Measurements from ENCODE around the gene AFG1L.
"Not testable (repeated sequence)": the region's sequence is repeated elsewhere in the genome, so short reads cannot be mapped to it uniquely, and the experiment has no call there.

The AFG1L gene

DNA sequence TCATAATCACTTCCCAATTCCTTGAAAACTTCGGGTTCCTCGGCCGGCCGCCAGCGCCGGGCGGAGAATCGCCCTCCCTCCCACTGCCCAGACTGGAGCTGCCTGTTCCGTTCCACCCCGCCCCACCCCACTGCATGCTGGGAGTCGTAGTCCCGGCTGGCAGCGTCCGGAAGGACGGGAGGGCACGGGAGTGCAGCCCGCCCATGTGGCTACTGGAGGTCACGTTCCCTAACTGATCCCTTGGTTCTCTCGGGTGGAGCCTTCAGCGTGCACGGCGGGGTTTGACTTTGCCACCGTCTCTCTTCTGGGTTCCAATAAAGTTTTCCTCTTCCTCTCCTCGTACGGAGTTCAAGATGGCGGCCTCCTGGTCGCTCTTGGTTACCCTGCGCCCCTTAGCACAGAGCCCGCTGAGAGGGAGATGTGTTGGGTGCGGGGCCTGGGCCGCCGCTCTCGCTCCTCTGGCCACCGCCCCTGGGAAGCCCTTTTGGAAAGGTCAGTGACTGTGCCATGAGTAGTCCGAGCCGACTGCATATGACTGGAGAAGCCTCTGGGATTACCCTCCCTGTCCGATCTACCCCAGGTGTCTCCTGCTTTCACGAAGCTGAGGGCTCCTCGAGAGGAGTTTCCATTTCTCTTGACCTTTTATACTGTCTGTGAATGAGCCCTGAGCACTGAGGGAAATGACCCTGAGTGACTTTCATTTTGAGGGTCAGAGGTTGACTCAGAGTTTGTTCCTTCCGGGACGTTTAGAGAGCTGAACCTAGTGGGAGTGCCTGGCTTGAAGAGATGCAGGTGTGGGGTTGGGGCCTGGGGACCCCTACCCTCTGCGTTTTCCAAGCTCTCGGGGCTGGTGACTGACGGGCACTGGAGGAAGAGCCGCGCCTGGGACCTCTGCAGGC is at the start of gene AFG1L:
Gene AFG1L (plus strand): TSS at position 328 of the 899 bp plus-strand sequence. CDS start 26 bp downstream, at position 354.
- peak; percentile 70 for DNase-seq (ENCODE audit: low read depth, low spot score)

GRCh38 chr6:108245095-108245494 is 49.8 kb upstream of the AFG1L start:
- DNase-seq (ENCODE audit: low read depth, low spot score) = not testable (repeated sequence)

- no peak for DNase-seq (ENCODE audit: low read depth, low spot score)
Observed at GRCh38 chr6:108247965-108248536, 46.8 kb upstream of the AFG1L start.

DNA sequence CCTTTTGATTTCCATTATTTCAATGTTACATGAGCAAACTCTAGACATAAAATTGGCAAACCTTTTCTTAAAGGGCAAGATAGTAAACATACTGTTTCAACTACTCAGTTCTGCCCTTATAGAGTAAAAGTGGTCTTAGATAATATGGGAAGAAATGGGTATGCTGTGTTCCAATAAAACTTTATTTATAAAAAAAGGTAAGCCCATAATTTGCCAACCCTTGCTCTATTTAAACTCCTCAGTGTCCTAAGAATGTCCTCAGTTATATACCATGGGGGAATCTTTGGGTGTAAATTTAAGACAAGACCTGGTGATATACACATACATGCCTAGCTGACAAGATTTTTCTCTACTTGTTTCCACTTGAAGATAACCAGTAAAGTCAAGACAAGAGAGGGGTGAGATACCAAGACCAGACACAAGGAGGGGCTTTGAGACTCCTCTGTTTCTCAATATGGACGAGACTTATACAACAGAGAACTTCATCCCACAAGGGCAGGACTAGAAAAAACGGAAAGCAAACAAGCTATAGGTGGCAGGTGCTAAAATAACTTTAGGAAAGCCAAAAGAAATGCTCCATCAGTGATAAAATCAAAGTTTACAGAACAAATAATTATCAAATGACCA is 44.5 kb upstream of the AFG1L start:
- DNase-seq (ENCODE audit: low read depth, low spot score) = no peak

DNA sequence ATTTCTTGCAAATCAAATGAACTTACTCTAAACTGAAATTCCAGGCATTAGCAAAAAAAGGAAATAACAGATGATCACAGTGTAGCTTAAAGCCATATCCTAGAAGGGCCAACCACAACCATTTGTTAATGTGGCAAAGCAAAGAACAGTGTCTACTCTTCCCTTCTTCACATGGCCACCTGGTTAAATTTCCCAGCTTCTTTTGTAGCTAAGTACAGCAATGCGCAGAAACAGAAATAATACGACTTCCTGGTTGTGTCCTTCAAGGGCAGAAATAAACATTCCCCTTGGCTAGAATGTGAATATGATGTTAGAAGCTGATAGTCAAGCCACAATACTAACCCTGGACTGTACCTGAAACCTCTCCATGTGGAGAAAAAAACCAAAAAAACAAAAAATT is 43.6 kb upstream of the AFG1L start:
- DNase-seq (ENCODE audit: low read depth, low spot score) = no peak

DNA sequence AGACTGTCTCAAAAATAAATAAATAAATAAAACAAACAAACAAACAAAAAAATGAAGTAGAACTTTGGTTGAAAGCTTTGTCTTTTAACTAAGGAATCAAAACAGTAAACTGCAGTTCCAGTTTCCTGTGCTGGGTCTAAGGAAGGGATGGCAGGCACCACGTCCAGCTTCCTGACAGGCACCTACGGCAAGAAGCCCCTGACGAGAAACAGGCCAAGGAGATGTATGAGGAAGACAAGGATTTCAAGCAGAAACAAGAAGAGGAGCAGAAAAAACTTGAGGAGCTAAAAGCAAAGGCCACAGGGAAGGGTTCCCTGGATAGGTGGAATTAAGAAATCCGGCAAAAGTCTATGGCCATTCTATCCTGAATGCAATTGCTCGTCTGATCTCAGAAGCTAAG is 42.8 kb upstream of the AFG1L start:
- DNase-seq (ENCODE audit: low read depth, low spot score) = no peak

DNA sequence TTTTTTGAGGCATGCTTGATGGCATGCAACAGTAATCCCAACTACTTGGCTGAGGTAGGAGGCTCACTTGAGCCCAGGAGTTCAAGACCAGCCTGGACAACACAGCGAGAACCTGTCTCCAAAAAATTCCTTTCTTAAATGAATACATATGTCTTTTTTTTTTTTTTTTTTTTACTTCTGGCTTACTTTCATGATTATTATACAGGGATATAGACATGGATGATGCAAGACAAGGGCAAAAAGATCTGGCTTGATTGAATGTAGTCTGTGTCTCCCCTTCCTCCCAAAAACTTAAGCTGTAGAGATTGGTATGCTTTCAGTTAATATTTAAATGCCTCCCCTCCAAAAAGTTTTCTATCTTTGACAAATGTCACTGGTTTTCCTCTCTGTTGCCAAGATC is 41.6 kb upstream of the AFG1L start:
- no peak for DNase-seq (ENCODE audit: low read depth, low spot score)

GRCh38 chr6:108254433-108255410 is 40.1 kb upstream of the AFG1L start:
- no peak for DNase-seq (ENCODE audit: low read depth, low spot score)

- DNase-seq (ENCODE audit: low read depth, low spot score) = no peak
Observed at GRCh38 chr6:108260126-108260808, 34.6 kb upstream of the AFG1L start.

GRCh38 chr6:108260809-108261569 is 33.9 kb upstream of the AFG1L start, which contains the start of gene SNX3:
Gene SNX3, minus strand, starts transcription at chr6:108261040. Its CDS starts 119 bp downstream, at chr6:108260921.
- peak; percentile 78 for DNase-seq (ENCODE audit: low read depth, low spot score)

GRCh38 chr6:108263371-108263770 is 31.5 kb upstream of the AFG1L start:
- no peak for DNase-seq (ENCODE audit: low read depth, low spot score)

GRCh38 chr6:108268845-108269244 is 26.0 kb upstream of the AFG1L start:
- no peak for DNase-seq (ENCODE audit: low read depth, low spot score)

DNA sequence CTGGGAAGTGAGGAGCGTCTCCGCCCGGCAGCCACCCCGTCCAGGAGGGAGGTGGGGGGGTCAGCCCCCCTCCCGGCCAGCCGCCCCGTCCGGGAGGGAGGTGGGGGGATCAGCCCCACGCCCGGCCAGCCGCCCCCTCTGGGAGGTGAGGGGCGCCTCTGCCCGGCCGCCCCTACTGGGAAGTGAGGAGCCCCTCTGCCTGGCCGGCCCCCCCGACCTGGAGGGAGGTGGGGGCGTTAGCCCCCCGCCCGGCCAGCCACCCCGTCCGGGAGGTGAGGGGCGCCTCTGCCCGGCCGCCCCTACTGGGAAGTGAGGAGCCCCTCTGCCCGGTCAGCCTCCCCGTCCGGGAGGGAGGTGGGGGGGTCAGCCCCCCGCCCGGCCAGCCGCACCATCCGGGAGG is 24.9 kb upstream of the AFG1L start:
- DNase-seq (ENCODE audit: low read depth, low spot score) = not testable (repeated sequence)

- DNase-seq (ENCODE audit: low read depth, low spot score) = no peak
Observed at GRCh38 chr6:108274546-108274945, 20.3 kb upstream of the AFG1L start.

- no peak for DNase-seq (ENCODE audit: low read depth, low spot score)
Observed at GRCh38 chr6:108275976-108276375, 18.9 kb upstream of the AFG1L start.

GRCh38 chr6:108277295-108277694 is 17.6 kb upstream of the AFG1L start:
- no peak for DNase-seq (ENCODE audit: low read depth, low spot score)

GRCh38 chr6:108277831-108278230 is 17.0 kb upstream of the AFG1L start:
- no peak for DNase-seq (ENCODE audit: low read depth, low spot score)

GRCh38 chr6:108285381-108285780 is 9.5 kb upstream of the AFG1L start:
- DNase-seq (ENCODE audit: low read depth, low spot score) = no peak

DNA sequence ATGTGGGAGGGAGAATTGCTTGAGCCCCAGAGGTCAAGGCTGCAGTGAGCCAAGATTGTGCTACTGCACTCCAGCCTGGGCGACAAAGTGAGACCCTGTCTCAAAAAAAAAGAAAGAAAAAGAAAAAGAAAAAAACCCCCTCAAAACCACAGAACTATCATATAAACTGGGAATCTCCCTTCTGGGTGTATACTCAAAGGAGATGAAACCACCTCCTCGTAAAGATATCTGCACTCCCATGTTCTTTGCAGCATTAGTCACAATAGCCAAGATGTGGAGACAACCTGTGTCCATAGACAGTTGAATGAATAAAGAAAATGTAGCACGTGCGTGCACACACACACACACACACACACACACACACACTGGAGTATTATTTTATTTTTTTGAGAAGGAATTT is 8.5 kb upstream of the AFG1L start:
- no peak for DNase-seq (ENCODE audit: low read depth, low spot score)

DNA sequence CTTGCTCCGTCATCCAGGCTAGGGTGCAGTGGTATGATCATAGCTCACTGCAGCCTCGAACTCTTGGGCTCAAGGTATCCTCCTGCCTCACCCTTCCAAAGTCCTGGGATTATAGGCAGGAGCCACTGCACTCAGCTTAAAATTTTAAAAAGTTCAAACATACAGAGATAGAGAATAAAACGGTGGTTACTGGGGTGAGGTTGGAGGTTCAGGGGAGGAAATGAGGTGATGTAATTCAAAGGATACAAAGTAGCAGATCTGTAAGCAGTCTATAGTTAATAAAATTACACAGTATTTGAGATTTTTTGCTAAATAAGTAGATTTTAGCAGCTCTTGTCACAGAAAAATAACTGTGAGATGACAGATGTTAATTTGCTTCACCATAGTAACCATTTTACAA is 7.5 kb upstream of the AFG1L start:
- DNase-seq (ENCODE audit: low read depth, low spot score) = no peak
